Right renal cortex interstitium (tissue), 3 donors: ENCODE results near the gene SMARCA2. TPM values are rescaled to one million over a fixed set of nuclear protein-coding genes. Genes with fewer than 3 reads are reported as not detected.
"Not testable (repeated sequence)": the region's sequence is repeated elsewhere in the genome, so short reads cannot be mapped to it uniquely, and the experiment has no call there.

Experiments used
- DNase-seq, 3 donors: peaks; one replicate each; pipeline ENCODE4 v3.0.0-alpha.2; 2013; ENCODE audit warnings: low read depth in 3 of 3, low spot score in 2 of 3
- polyA plus RNA-seq, 3 donors: library from polyadenylated mRNA; unstranded; fragments of 120-200 nt; gene quantifications; one replicate each; pipeline ENCODE4 v1.2.1, GENCODE V29; 2013; ENCODE audit not compliant: insufficient read length in 3 of 3

The SMARCA2 gene
- polyA plus RNA-seq, 3 donors = 129 to 164 (median 163) TPM

DNA sequence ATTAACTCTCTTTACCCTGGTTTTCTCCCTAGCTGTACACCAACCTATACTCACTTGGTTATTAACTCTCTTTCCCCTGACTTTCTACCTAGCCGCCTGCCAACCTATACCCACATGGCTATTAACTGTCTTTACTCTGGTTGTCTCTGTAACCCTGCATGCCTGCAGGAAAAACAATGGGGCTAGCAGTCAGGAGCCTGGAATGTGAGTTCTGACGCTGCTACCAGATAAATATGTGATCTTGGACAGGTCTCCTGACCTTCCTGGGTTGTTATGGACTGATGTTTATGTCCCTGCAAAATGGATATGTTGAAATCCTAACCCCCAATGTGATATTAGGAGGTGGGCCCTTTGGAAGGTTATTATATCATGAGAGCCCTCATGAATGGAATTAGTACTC lies 119.2 kb downstream of the SMARCA2 start:
- DNase-seq = no peak

DNA sequence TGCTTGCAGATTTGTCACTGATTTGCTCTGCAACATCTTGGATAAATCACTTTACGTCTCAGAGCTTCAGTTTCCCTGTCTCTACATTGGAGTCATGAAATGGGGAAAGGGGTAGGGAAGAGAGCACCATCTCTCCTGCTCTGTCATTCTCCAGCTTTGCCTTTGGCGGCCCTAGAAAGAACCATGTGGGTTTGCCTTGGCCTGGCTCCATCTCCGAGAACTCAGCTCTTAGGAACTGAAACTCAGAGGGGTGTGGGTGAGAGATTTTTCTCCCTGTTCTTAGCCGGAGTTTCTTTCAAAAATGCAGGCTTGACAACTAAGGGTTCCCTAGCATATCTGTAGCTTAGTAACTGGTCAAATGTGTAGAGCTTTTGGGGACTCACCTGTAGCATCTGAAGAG lies 123.5 kb downstream of the SMARCA2 start:
- no peak for DNase-seq

DNA sequence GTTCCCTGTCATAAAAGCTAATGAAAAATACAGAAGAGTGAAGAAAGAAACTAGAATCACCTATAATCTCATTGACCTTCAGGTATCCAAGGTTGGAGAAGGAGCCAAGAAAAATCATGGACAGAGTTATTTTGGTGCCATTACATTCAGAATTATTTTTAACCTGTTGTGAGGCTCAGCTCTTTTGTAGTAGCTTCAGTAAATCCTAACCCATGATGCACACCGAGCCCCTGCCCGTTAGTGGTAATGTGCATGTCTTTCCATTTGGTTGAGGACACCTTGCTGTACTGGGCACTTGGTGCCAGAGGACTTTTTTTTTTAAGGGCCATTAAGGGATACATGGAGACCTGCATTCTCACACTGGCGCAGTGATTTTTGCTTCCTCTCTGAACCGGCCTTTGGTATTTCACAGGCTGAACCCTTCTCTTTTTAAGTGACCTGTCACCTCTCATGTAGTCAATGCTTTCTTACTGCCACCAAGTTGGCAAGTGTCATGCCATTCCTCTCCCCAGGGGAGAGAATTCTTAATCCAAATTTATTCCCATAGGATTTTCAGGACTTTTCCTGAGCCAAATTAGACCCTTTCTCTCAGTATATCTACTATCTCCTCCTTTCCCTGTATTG lies 125.6 kb downstream of the SMARCA2 start:
- no peak for DNase-seq

DNA sequence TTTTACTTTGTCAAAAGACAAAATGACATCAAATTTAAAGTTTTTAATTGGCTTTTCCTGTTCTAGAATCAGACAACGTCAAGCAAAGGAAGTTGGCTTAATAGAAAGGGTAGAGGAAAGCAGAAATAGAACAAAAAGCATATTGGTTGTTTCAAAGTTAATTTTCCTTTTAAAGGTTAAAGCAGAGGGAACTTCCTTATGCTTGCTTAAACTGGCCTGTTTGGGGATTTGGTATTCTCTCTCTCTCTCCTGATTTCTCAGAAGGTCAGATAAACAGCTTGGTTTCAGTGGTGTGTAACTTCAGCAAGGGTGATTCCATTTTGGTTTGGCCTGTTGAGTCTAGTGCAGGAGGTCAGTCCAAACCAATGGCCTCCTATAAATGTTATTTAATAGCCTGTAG lies 127.1 kb downstream of the SMARCA2 start:
- no peak for DNase-seq

DNA sequence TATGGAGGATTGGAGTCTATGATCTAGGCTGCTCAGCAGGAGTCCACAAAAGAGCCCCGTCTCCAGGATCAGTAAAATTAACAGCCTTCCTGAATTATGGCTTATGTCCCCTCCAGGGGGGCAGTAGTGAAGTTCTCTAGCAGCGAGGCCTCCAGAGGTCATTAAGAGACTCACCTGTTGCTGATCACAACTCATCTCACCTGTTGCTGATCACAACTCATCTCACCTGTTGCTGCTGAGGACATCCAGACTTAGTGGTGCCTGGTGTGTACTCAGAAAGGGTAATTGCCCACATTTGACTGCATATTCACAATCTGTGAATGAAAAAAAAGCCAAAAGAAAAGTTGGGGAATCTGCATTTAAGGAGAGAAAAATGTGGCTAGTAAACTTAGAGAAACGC lies 129.5 kb downstream of the SMARCA2 start:
- DNase-seq = no peak

DNA sequence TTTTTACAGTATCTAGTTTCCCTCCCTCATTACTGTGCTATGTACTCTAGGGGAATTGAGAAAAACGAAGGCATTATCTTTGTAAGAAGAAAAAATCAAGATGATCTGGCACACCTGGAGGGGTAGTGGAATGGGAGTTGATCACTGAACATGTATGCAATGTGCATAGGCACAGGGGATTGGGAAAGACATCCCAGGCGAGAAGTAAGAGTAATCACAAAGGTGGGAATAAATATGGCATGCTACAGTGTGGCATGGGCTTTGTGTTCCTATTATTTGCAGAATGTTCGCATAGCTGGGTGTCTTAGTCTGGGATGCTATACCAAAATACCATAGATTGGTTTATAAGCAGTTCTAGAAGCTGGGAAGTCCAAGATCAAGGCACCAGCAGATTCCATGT lies 130.6 kb downstream of the SMARCA2 start:
- no peak for DNase-seq

DNA sequence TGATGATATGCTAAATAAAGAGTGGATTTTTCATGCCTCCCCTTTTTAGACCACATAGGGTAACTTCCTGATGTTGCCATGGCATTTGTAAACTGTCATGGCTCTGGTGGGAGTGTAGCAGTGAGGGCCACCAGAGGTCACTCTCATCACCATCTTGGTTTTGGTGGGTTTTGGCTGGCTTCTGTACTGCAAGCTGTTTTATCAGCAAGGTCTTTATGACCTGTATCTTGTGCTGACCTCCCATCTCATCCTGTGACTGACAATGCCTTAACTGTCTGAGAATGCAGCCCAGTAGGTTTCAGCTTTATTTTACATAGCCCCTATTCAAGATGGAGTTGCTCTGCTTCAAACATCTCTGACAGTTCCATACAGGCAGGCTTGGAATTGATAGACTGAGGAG lies 131.6 kb downstream of the SMARCA2 start:
- DNase-seq = not testable (repeated sequence)

DNA sequence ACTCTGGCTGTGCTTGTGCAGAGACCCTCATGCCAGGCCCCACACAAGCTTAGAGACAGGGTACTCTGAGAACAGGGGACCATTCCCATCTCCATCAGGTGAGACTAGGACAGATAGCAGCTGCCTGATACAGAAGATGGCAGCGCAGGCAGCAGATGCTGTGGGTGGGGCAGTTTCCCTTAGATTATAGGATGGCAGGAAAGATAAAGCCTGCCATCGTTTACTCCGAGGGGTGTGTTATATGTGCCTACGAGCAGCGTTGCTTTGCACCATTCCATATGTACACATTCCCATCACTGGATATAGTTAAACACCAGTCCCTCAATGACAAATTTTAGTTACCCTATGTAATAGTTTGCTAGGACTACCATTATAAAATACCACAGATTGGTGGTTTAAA lies 135.2 kb downstream of the SMARCA2 start:
- no peak for DNase-seq

DNA sequence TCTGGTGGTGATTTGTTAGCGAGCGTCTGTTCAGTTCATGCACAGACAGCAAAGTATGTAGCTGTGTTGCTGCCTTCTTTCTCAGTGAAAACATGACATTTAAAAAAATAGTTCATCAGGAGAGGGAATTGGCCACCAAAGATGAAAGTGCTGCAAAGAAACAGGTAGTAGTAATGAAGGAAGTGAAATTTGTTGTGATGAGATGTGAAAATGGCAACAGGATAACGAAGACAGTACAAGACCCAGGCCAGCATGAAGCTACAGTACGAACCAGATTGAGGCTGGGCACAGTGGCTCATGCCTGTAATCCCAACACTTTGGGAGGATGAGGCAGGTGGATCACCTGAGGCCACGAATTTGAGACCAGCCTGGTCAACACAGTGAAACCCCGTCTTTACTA lies 136.0 kb downstream of the SMARCA2 start:
- no peak for DNase-seq

DNA sequence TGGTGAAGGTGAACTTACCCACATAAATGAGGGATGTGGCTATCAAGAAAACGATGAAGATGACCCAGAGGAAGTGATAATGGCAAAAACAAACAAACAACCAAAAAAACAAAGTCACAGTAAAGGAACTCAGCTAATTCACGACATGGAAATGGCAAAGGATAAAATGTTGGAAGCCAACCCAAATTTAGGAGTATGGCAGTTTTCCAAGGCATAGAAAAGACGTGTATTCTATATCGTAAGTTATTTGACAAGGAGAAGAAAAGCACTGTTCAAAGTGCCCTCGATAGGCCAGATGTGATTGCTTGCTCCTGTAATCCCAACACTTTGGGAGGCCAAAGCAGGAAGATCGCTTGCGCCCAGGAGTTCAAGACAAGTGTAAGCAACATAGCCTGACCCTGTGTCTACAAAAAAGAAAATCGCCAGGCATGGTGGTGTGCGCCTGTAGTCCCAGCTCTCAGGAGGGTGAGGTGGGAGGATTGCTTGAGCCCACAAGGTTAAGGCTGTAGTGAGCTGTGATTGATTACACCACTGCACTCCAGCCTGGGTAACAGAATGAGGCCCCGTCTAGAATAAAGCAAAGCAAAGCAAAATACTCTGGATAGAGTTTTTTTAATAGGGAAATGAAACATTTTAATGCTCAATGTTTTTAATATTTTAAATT lies 138.0 kb downstream of the SMARCA2 start:
- no peak for DNase-seq

DNA sequence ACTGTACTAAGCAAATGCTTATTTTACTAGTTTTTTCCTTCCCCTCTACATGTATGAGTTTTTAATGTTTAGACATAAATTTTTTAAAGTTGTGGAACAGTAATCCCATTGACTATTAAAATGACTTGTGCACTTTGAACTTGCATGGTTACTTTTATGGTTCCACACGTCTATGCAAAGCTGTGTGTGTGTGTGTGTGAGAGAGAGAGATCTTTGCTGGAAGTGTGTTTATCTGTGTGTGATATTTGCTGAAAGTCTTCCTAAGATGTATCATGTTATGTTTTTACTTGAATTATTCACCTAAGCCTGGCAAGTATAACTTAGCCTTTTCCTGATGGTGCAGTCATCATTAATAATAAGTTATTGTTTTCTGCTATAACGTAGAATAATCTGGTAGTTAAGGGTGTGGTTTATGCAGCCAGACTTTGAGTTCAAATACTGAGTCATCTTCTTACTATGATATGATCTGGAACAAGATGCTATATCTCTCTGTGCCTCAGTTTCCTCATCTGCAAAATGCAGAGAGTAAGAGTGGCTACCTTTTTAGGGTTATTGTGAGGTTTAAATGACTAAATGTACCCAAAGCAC lies 138.6 kb downstream of the SMARCA2 start:
- no peak for DNase-seq

DNA sequence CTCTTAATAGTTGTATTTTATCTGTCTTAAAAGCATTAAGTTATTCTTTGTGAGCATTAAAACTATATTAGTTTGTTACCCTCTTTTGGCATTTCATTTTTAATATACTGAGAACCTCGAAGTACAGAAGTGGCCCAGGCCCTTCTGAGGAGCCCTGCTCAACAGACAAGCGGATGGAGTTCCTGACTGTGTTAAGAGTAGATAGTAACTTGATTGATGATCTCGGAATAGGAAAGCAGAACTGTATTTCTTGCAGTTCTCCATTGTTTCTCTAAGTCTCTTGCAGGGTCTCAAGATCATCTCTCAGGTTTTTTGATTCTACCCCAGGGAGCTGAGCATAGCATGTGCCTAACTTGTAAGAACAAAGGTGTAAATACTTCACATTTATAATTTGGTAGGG lies 139.6 kb downstream of the SMARCA2 start:
- DNase-seq = no peak

DNA sequence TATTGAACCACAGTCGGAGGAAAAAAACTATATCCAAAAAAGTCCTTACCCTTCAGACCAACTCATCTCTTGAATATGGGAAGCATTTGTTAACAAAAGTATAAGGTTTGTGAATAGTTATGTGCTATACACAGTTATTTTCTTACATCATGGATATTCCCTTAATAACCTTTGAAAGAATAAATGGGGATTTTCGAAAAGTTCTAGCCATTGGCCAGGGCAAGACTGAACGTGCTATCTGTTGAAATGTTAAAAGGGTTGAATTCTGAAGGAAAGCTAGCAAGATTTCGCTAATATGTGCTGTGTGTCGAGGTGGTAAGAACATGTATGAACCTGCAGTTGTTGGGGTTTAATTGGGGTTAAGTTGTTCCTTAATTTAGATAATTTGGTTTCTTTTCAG lies 140.8 kb downstream of the SMARCA2 start:
- DNase-seq = no peak

DNA sequence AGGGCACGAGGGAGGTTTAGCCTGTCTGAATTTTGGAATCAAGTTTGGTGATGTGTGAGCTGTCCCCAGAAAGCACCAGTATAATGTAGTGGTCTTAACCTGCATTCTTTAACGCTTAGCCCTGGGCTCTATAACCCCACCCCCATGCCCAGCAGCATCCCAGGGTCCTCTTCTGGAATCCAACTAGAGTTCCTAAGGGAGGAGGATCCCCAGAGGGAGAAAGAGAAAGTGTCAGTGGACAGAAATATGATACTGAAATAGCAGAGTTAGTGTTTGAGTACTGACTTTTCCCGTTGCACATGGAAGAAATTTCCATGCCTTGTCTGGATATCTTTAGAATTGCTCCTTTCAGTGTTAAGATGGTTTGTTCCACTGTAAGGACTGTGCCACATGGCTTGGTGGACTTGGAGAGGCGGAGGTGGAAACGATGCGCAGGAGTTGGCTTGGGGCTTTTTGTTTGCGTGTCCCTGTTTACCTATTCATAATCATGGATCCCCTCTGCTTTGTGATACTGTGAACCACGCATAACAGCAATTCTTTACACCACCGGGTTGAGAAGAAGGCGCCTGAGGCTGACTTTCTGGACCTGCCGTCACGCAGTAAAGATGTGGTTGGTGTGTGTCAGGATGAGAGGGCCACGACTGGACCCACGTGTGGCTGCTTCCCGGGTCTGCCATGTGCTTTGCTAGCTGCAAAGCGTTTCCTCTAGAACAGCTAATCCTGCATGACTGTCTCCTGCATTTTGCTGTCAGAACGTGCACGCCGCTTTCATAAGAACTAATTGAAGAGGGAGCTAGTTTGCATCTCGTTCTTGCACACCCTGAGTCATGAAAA lies 142.3 kb downstream of the SMARCA2 start:
- DNase-seq = no peak

DNA sequence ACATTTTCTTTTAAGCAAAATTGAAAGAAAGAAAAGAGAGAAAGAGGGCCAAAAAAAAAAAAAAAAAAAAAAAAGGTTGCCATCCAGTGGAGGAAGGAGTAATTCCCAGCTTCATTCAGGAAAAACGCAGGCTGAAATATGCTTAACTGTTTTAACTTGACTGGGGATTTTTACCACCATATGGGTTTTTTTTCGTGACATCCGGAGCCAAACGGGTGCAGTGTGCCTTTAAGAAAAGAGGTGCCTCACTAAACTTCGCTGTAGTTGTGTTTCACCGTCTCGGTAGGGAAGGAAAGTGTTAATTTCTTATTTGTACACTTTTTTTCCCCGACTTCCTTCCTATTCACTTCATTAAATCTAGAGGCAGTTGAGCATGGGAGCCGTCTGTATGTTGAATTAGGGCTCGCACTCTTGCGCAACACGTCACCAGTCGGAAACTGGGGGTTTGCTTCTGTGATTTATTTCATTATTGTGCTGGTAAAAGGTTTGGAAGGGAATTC lies 143.0 kb downstream of the SMARCA2 start:
- DNase-seq = peak in 2 of 3 donors; percentile 64 to 77

DNA sequence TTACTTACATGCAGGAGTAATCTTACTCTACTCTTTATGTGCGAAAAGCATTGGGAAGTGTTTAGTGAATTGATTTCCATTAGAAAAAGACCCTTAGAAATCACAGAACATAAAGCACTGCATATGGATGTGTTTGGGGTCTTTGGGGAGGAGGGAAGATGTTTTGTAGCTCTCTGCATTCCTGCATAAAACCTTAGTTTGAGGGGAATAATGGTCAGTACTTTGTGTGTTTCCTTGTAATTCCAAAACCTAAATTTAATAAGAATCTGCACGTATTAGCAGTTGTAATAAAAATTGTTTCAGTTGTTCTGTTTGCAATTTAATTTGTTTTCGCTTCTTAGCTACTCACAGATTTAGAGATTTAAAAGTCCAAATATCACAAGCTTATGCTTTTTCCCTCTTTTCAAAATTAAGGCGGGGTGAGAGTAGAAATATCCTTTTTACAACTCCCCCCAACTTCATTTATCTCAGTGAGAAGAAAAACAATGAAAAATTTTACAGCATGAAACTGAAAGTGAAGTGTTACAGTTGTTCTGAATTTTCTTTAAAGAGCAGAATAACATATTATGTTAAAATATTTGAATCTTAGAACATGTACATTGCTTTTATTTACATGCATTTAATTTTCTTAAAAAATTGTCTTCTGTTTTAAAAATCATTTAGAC lies 143.8 kb downstream of the SMARCA2 start:
- DNase-seq = no peak

DNA sequence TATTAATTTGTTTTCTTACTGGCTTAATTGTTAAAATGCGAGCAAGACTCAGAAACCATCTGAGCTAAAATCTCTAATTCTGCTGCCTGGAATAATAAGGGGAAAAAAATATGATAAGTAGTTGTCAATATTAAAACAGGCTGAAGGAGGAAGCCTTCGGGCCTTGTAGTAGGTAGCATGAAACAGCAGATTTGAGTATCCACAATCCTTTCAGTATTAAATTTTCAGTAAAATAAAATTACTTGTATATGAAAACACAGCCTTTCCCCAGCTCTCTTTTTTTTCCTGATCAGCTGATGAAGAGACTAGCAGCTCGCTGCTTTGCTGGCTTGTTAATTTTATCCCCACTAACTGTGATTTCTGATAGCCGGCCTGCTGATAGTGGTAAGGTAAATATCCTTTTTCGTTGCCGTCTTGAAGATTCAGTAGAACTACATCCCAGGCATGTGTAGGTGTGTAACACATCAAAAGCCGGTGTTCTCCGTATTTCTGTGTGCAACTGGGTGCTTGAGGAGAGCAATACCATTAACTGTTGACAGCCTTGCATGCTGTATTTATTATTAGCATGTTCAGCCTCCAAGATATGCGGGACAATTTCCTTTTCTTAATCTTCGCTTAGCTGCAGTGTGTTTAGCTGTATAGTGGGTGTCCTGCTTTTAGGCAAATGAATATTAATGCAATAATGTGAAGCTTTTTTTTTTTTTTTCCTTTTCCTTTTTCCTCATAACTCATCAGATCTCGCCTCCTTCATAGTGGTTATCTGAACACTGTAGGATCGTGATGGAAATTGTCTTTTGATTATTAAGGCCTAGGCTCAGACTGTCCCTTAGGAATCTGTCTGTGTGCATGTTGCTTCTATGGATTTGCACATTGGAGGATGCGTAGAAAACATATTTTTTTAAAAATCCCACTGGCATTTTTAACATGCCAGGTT lies 144.6 kb downstream of the SMARCA2 start:
- no peak for DNase-seq

DNA sequence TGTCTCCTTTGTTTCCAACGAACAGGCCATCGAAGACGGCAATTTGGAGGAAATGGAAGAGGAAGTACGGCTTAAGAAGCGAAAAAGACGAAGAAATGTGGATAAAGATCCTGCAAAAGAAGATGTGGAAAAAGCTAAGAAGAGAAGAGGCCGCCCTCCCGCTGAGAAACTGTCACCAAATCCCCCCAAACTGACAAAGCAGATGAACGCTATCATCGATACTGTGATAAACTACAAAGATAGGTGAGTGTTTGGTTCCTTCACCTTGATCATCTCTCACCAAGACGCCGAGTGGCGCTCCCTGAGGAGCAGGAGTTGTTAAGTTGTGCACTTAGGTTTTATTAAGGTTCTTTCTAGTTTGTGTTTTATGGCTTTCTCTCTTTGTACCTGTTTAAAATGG lies 146.5 kb downstream of the SMARCA2 start:
- DNase-seq = no peak

DNA sequence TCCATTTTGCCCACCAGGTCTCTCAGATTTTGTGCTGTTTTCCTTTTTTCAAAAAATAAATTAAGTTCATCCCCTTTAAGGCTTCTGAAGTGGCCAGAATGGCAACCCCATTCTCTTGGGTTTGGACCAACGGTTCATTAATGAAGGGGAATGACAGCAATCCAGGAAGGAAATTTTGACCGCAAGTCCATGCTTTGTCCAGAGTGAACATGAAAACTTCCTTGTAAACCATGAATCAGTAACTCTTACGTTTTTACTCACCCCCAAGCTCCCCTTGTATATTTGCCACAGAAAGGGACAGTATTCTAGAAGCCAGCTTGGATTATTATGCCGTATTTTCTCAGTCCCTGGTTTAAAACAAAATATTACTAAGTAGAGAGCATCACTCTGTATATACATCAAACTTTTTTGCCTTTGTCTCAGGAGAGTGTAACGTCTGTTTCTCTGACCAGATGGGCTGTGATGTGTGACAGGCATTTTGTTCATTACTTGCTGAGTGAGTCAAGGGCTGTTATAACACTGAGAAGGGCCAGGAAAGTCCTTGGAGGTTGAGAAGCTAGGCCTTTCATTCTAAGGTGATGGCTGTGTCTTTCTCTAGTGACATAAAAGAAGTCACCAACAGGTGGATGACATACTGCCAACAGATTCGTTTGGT lies 148.2 kb downstream of the SMARCA2 start:
- DNase-seq = no peak
